AG08396 (cell line): ENCODE measurements around the gene ABCG2.

Source experiments
- DNase-seq: peaks from one replicate; pipeline ENCODE4 v3.0.0; 2012; ENCODE audit warnings: low spot score, mixed read lengths

ABCG2 gene

DNA sequence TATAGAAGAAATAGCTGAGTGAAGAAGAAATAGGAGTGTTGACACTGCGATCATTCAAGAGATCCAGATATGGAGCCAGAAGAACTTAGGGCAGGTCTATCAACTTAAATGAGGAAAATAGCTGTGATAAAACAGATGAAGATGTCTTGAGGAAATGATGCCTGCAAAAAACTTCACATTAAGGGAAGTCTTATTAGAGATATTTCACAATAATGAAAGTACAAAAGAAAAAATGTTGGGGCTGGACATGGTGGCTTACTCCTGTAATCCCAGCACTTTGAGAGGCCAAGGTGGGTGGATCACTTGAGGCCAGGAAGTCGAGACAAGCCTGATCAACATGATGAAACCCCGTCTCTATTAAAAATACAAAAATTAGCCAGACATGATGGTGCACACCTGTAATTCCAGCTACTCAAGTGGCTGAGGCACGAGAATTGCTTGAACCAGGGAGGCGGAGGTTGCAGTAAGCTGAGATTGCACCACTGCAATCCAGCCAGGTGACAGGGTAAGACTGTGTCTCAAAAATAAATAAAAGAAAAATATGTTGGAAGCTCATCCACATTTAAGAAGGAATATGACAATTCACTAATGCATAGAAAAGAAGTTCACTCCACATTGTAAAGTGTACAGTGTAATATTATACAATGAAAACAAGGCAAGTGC is 94.7 kb downstream of the ABCG2 start:
- no peak for DNase-seq

DNA sequence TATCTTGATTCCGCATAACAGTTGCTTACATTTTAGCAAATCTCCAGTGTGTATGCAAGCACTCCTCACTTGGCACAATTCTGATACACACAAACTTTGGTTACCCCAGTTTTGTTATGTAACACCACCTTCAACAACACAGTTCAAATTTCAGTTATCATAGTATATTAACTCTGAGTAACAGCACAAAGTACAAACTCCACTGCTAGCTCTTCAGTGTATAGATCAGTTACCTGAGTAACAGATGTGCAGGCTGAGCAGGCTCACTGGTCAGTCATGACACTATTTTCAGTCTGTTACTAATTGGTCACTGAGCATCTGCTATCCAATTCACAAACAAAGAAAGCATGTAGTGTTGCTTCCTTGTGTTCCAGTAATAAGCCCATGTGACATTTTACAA is 95.6 kb downstream of the ABCG2 start:
- DNase-seq = no peak

DNA sequence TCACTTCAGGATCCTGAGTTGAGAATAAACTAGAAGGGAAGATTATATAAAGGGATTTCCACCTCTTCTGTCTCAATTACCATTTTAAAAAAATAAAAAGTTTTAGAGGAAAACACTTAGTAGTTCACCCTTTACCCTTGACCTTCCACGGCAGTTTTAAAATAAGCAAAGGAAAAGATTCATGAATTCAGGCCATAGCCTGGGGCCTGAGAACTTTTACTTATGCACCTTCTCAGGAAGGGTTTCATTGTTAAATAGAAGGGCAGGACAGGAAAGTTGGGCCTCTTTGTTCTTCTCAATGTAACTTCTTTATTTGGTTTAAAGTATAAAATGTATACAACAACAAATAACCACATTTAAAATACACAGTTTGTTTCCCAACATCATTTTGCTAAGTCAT is 96.1 kb downstream of the ABCG2 start:
- DNase-seq = no peak

DNA sequence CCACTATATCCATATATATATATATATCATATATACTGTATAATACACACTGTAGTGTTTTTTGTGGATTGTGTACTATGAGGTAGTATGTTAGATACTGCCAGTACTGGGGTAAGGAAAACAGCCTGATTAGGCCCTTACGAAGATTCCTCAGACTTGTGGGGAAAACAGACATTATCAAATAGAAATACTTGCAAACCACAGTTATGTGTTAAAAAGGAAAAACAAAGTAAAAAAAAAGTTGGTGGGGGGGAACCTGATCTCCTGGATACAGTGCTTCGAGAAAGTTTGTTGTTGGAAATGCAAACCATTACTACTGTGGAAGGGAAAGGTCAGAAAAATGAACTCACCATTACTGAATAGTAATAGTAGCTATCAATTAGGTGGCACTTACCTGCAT is 98.0 kb downstream of the ABCG2 start:
- no peak for DNase-seq

DNA sequence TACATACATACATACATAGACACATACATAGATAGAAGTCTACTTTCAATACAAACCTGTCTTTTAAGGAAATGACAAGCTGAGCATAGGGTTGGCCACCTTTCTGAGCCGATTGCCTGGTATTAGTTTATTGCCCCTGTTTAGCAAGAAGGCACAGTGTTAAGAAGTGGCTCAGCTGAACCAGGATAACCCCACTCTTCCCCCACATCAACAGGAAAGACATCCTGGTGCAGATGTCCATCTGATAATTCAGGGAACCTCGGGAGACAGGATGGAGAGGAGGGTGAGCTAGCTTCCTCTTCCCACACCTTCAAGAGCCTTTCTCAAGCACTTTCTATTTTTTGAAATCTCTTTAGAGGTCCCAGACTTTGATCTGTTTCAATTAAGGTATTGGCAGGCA is 98.7 kb downstream of the ABCG2 start:
- no peak for DNase-seq

DNA sequence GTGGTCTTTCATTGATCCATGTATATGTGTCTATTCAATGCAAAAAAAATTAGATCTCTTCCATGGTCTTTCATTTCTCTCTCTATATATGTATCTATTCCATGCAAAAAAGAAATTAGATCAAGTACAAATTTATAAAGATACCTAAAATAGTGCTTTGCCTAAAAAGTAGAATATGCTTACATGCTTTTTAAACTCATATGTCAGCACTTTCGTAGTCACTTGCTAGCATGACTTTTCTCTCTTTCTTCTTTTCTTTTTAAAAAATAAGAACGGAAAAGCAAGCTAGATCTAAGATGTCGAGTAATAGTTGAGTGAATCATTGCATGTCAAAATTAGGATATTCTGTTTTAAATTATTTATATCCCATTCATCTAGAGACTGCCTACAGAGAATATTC is 100.1 kb downstream of the ABCG2 start:
- DNase-seq = no peak

DNA sequence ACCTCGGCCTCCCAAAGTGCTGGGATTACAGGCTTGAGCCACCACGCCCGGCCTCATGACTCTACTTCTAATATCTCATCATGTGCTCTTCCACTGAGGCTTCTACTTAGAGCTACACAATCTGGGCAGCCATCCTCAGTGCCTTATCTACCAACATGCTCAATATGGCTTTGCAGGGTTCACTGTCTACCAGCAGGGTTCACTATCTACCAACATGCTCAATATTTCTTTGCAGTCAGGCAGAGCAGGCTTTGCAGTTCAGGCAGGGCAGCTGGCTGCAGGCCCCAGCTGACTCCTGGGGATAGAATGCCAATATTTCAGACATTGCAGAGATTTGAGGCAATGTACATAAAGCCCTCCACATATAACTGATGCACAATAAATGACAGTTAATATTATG is 103.5 kb downstream of the ABCG2 start:
- peak; percentile 36 for DNase-seq

DNA sequence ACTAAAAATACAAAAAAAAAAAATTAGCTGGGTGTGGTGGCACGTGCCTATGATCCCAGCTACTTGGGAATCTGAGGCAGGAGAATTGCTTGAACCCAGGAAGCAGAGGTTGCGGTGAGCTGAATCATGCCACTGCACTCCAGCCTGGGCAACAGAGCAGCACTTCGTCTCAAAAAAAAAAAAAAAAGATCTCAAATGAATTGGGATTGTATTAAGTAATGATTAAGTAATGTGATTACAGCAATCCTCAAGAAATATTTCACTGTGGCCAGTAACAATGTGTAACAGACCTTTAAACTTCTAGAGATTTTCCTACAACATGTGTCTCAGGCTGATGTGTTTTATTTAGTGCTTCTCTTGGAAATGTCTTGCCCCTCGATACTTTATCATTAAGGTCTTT is 104.2 kb downstream of the ABCG2 start:
- DNase-seq = no peak

DNA sequence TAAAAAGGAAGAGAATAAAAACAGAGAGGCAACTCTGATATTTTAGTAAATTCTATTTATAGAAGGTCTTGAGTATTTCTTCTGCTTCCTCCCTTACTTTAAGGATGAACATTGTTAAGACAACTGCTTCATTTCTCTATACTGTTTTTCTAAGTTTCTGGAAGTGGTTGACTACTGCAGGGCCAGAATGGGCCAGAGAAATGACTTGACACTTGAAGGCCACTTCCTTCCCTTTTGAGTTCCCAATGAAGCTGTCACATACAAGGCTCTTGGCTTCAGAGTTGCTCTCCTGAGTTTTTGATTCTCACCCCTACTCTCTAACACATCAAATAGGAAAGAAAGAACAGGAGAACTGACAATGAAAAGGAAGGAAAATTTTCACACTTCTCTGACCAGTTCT is 113.4 kb downstream of the ABCG2 start:
- DNase-seq = no peak

DNA sequence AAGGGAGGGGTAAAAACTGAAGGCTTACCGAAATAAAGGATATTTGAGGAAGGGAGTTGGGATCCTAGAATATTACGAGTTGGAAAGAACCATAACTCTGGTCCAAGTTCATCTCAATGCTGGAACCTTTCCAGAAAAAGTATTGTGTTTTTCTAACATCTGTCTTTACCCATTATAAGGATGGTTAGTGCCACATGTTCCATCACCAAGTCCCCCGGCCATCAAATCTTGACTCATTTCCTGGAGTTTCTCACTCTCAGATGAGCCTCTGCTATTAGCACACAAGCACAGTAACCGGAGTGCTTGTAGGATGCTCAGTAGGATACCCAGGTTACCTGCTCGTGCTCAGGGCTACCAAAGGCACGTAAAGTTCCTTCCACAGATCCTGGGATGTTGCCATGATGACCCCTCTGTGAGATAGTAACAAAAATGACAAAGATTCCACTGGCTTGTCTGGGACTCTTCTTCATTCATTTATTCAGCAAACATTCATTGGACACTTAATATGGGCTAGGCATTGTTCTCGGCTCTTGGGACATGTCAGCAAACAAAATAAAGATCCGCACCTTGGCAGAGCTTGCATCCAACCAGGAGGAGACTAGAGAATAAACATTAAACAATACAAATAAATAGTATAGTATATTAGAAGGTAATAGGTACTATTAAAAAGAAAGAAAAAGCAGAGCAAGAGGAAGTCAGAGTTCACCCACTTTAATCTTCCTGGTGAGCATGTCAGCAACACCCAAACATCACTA is 114.7 kb downstream of the ABCG2 start:
- no peak for DNase-seq

DNA sequence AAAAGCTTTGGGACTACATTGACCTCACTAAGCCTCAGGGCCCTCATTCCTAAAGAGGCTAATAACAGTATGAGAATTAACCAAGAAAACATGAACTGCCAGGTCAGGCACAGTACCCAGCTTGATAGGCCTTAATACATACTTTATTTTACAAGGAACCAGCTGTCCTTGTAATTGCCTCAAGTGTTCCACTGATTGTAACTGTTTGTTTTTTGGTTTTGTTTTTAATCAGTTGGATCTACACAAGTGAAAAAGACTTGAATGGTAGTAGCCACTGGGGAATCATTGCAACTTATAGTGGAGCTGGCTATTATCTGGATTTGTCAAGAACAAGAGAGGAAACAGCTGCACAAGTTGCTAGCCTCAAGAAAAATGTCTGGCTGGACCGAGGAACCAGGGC is 115.4 kb downstream of the ABCG2 start:
- DNase-seq = no peak

DNA sequence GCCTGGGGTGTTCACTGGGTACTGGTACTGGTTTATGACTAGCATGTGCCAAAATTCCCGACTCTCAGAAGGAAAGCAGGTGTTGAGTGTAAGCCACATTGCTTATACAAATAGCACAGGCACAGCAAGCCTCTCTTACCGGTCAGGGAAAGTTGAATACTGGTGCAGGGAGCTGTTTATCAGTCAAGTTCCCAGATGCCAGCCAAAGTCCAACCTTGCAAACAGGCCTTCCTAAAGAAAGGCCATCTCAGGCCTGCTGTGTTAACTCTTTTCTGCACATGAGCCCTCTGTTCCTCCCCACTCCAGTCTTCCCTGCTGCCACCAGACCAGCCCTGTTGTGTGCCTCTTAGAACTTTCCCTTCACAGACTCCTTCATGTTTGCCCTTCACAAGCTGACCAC is 116.8 kb downstream of the ABCG2 start:
- DNase-seq = no peak

DNA sequence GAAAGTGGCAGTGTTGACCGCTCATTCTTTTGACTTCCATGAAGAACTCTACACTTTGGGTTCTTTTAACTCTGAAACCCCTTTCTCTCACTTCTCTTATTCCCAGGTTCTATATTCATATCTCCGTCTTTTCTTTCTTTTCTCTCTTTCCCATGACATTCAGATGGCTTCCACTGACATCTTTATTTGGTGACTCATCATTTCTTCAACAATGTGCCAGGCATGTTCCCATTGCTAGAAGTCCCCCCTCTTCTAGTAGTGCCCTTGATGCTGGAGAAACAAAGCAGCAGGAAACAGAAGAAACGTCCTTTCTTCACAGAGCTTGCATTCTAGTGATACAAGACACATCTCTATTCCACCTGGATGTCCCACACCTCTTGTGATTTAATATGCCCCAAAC is 117.7 kb downstream of the ABCG2 start:
- no peak for DNase-seq
